B cell (primary cell): ENCODE data around the gene DCDC2C. TPM values are rescaled to one million over a fixed set of nuclear protein-coding genes. Genes with fewer than 3 reads are reported as not detected.

ENCODE experiments used
- ATAC-seq: fragments of 200-7000 bp; cut with Tn5 transposase; one replicate; pipeline ENCODE4 v1.10.0; 2021; ENCODE audit warnings: low read depth, mild to moderate bottlenecking, moderate number of reproducible peaks, moderate library complexity
- CTCF ChIA-PET: fragments of 350-600 bp; sonication (Branson Sonifier 250); formaldehyde crosslinking; loops from one replicate; lab custom pipeline; 2021; ENCODE audit warnings: antibody characterized with exemption, inconsistent platforms; lab: Charles Lee
- POLR2A ChIA-PET: fragments of 350-600 bp; sonication (Branson Sonifier 250); formaldehyde crosslinking; loops from one replicate; lab custom pipeline; 2021; ENCODE audit warnings: antibody characterized with exemption; lab: Charles Lee
- DNase-seq: peaks from one replicate; pipeline ENCODE4 v3.0.0; 2013
- H2AFZ ChIP-seq: 2 replicates; pipeline ENCODE4 v1.6.1; 2012; ENCODE audit warnings: mild to moderate bottlenecking, low read depth, low read length; ENCODE audit not compliant: insufficient read depth, poor library complexity, severe bottlenecking
- H3K27ac ChIP-seq, 2 donors: 1 replicate in 1 of 2; 2 replicates in 1 of 2; pipeline ENCODE4 v1.5.1; 2012 to 2013; ENCODE audit warnings: low read length in 2 of 2, mild to moderate bottlenecking in 2 of 2, moderate library complexity in 1 of 2
- H3K27me3 ChIP-seq, 4 experiments: fragments of 200-600 bp in 1 of 4; sonication (generic) in 1 of 4; replicated peaks in 1 of 4; 1 replicate in 2 of 4; 2 replicates in 2 of 4; pipeline versions ENCODE4 v1.6.1 to v1.7.0; 2013 to 2016; ENCODE audit warnings: low read length in 3 of 4, mild to moderate bottlenecking in 2 of 4, mixed read lengths in 1 of 4, moderate library complexity in 1 of 4; ENCODE audit not compliant: insufficient read depth in 4 of 4, control insufficient read depth in 3 of 4; ENCODE audit errors: control extremely low read depth in 1 of 4
- H3K36me3 ChIP-seq, 2 experiments: replicated peaks in 1 of 2; 1 replicate in 1 of 2; 2 replicates in 1 of 2; pipeline versions ENCODE4 v1.6.1 to v1.7.1; 2013; ENCODE audit warnings: low read length in 1 of 2; ENCODE audit not compliant: insufficient read depth in 2 of 2, control insufficient read depth in 1 of 2; ENCODE audit errors: control extremely low read depth in 1 of 2, extremely low read depth in 1 of 2
- H3K4me1 ChIP-seq, 2 donors: fragments of 200-600 bp in 1 of 2; sonication (generic) in 1 of 2; 1 replicate in 1 of 2; 2 replicates in 1 of 2; pipeline versions ENCODE4 v1.5.1 to v1.6.1; 2013 to 2017; ENCODE audit warnings: low read length in 2 of 2; ENCODE audit not compliant: control insufficient read depth in 2 of 2, insufficient read depth in 2 of 2
- H3K4me2 ChIP-seq: replicated peaks from 2 replicates; pipeline ENCODE3; 2012; ENCODE audit warnings: mild to moderate bottlenecking, low read depth, low read length; ENCODE audit not compliant: poor library complexity, severe bottlenecking
- H3K4me3 ChIP-seq, 5 experiments: fragments of 200-600 bp in 1 of 5; sonication (generic) in 1 of 5; 1 replicate in 3 of 5; 2 replicates in 2 of 5; pipeline versions ENCODE4 v1.5.1 to v1.7.0; 2011 to 2016; ENCODE audit warnings: low read length in 4 of 5, mild to moderate bottlenecking in 4 of 5, low read depth in 2 of 5, control low read depth in 1 of 5, moderate library complexity in 1 of 5; ENCODE audit not compliant: insufficient read depth in 1 of 5; ENCODE audit errors: control extremely low read depth in 1 of 5, extremely low read depth in 1 of 5
- H3K79me2 ChIP-seq: fragments of 200-600 bp; sonication (generic); one replicate; pipeline ENCODE4 v1.6.0; 2016; ENCODE audit warnings: low read length; ENCODE audit not compliant: control insufficient read depth, insufficient read depth
- H3K9ac ChIP-seq: fragments of 200-600 bp; sonication (generic); 2 replicates; pipeline ENCODE4 v1.6.1; 2017; ENCODE audit warnings: mild to moderate bottlenecking, low read length, moderate library complexity
- H3K9me3 ChIP-seq, 3 donors: one replicate each; pipeline versions ENCODE4 v1.6.1 to v1.7.1; 2013; ENCODE audit warnings: low read length in 2 of 3; ENCODE audit not compliant: control insufficient read depth in 2 of 3, insufficient read depth in 1 of 3; ENCODE audit errors: control extremely low read depth in 1 of 3
- H4K20me1 ChIP-seq: 2 replicates; pipeline ENCODE4 v1.6.0; 2012; ENCODE audit warnings: mild to moderate bottlenecking, low read length; ENCODE audit not compliant: insufficient read depth, control insufficient read depth, poor library complexity, severe bottlenecking
- H3K27ac Mint-ChIP-seq: one replicate; pipeline ENCODE4 v1.8.0; 2021; ENCODE audit warnings: mixed read lengths
- H3K27me3 Mint-ChIP-seq: one replicate; pipeline ENCODE4 v1.8.0; 2021; ENCODE audit warnings: mixed read lengths
- H3K4me1 Mint-ChIP-seq: one replicate; pipeline ENCODE4 v1.8.0; 2021; ENCODE audit warnings: mixed read lengths
- H3K4me3 Mint-ChIP-seq: one replicate; pipeline ENCODE4 v1.8.0; 2021; ENCODE audit warnings: mixed read lengths
- H3K9me3 Mint-ChIP-seq: one replicate; pipeline ENCODE4 v1.8.0; 2022; ENCODE audit warnings: mixed read lengths; ENCODE audit not compliant: insufficient read depth
- CTCF ChIP-seq: fragments of 200-600 bp; IDR thresholded peaks from one replicate; pipeline ENCODE4 v1.8.0; 2022; ENCODE audit warnings: antibody characterized with exemption, mild to moderate bottlenecking
- EZH2 ChIP-seq: IDR thresholded peaks from 2 replicates; pipeline ENCODE4 v1.6.1; 2012; ENCODE audit warnings: borderline replicate concordance, low read depth, mild to moderate bottlenecking, moderate library complexity, low read length; ENCODE audit not compliant: insufficient read depth, poor library complexity, severe bottlenecking
- WGBS: methylation state at CpG from one replicate; pipeline ENCODE4 v1.1.5; 2013; ENCODE audit warnings: missing lambda C conversion rate; ENCODE audit not compliant: insufficient coverage; 5-methylcytosine and 5-hydroxymethylcytosine counted together
- intact Hi-C: fragments of 100-400 bp; cut with micrococcal nuclease; formaldehyde crosslinking; loops from one replicate; pipeline ENCODE4 v1.10.0; 2022
- polyA plus RNA-seq: library from polyadenylated mRNA; depleted of rRNA; stranded (reverse); fragments of >200 nt; gene quantifications from 2 replicates; pipeline ENCODE4 v1.2.3, GENCODE V29; 2012
- total RNA-seq, 2 donors: library from RNA; stranded (reverse); fragments of 120-200 nt in 1 of 2; gene quantifications; 1 replicate in 1 of 2; 2 replicates in 1 of 2; pipeline versions ENCODE4 v1.2.3 to v1.2.4, GENCODE V29; 2013 to 2022

The DCDC2C gene
- total and polyA plus RNA-seq, 2 donors (not counting 1 experiment from before 2014, with no cell fraction given), result not detected

GRCh38 chr2:3741867-3742602 is 38.7 kb downstream of the DCDC2C start:
- Mint-ChIP-seq H3K9me3 (no peaks in the 10 kb centered on the region), H3K27ac (no peak overlapping the region), H3K27me3 (no peaks in the 10 kb centered on the region), H3K4me1 (no peaks in the 10 kb centered on the region), H3K4me3 (no peak overlapping the region)
- H3K36me3 ChIP-seq, result no peaks in the 10 kb centered on the region
- WGBS, result 100% methylated on average over 2 of the region's 13 CpGs
- DNase-seq, result no peak
- no peak overlapping the region for H3K4me3 ChIP-seq
- no peak for ATAC-seq
- intact Hi-C loops, result no loop called here
- ChIA-PET POLR2A (no interaction called here), CTCF (no interaction called here)
- H3K4me1 ChIP-seq, result no peaks in the 10 kb centered on the region
- no peak overlapping the region for H3K27ac ChIP-seq
- no peaks in the 10 kb centered on the region for H3K9me3 ChIP-seq
- no peaks in the 10 kb centered on the region for H3K27me3 ChIP-seq
- H4K20me1 ChIP-seq, result no peaks in the 10 kb centered on the region
- no peak overlapping the region for H2AFZ ChIP-seq
- no peaks in the 10 kb centered on the region for H3K79me2 ChIP-seq
- TF ChIP-seq EZH2 (no peak), CTCF (no peak)
- no peak overlapping the region for H3K9ac ChIP-seq
- H3K4me2 ChIP-seq, result no peak overlapping the region

GRCh38 chr2:3742743-3743508 is 39.6 kb downstream of the DCDC2C start:
- H3K9ac ChIP-seq, result no peak overlapping the region
- no peak for TF ChIP-seq EZH2
- TF ChIP-seq CTCF, result no peak
- no peaks in the 10 kb centered on the region for H3K27me3 Mint-ChIP-seq
- no peaks in the 10 kb centered on the region for H3K4me1 ChIP-seq
- ChIA-PET CTCF (no interaction called here), POLR2A (no interaction called here)
- DNase-seq (no peak), ATAC-seq (no peak)
- H3K9me3 ChIP-seq, result no peaks in the 10 kb centered on the region
- H3K4me2 ChIP-seq, result no peak overlapping the region
- no peak overlapping the region for H3K4me3 Mint-ChIP-seq
- no peak overlapping the region for H3K4me3 ChIP-seq
- H2AFZ ChIP-seq, result no peak overlapping the region
- H3K27ac ChIP-seq, result no peak overlapping the region
- H3K9me3 Mint-ChIP-seq, result no peaks in the 10 kb centered on the region
- 89% methylated on average over 4 of the region's 5 CpGs for WGBS
- no peaks in the 10 kb centered on the region for H3K27me3 ChIP-seq
- no peaks in the 10 kb centered on the region for H4K20me1 ChIP-seq
- no peak overlapping the region for H3K27ac Mint-ChIP-seq
- H3K79me2 ChIP-seq, result no peaks in the 10 kb centered on the region
- intact Hi-C loops, result no loop called here
- no peaks in the 10 kb centered on the region for H3K4me1 Mint-ChIP-seq
- no peaks in the 10 kb centered on the region for H3K36me3 ChIP-seq
